Activated T-cell treated with anti-CD3 and anti-CD28 coated beads, Interleukin-2, amount 50 U/mL, for 1 hour (primary cell): ENCODE data around the gene ALOX5AP.

Experiments used
- DNase-seq: peaks from one replicate; pipeline ENCODE4 v3.0.0-alpha.2; 2020

ALOX5AP gene

DNA sequence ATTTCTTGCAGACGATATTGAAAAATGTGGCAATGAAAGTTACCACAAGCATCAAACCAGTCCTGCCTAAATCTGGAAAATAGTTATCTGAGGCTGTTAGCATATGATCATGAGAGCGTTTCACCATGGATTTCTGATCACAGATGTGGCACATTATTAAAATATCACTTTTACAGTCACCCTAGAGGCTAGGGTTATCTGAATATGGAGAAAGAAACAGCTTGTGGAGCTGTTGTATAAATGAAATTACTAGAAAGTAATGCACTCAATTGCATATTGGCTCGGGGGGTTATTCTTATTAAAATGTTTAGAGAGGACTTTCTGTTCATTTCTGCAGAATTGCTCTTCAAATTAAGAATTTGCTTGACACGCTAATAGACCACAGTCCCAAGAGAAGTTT lies 35.6 kb downstream of the ALOX5AP start:
- DNase-seq: no peak

DNA sequence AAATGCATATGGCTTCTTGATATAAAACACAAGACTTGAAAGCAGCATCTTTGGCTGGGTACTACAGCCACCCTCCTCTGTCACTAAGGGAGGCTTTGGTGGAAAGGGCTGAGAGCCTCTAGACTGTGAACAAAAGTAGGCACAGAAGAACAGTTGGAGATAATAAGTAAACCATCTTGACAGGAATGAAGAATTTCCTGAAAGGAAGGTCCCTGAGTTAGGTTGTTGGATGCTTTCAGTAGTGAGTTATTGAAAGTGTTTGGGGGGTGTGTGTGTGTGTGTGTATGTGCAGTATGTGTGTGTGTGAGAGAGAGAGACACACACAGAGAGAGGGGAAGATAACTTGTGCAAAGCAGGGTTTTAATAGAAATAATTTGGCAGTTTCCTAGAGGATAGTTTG lies 38.2 kb downstream of the ALOX5AP start:
- no peak for DNase-seq

DNA sequence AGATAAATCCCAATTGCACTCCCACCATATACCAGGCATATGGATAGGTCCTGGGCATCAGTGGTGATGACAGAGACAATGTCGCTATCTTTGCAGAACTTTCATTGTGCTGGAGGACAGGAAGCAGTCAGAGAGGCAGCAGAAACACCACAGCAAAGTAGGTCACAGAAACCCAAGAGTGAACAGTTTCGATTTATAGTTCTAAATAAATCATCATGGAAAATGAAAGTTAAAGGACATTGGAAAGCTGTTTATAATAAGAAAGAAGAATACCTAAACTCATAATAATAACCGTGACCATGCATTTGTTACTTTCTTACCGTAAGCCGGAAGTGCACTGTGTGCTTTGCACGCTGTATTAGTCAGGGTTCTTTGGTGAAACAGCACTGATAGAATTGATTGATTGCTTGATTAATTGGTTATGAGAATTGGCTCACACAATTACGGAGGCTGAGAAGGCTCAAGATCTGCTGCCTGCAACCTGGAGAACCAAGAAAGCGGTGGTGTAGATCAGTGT lies 38.9 kb downstream of the ALOX5AP start:
- DNase-seq: no peak

DNA sequence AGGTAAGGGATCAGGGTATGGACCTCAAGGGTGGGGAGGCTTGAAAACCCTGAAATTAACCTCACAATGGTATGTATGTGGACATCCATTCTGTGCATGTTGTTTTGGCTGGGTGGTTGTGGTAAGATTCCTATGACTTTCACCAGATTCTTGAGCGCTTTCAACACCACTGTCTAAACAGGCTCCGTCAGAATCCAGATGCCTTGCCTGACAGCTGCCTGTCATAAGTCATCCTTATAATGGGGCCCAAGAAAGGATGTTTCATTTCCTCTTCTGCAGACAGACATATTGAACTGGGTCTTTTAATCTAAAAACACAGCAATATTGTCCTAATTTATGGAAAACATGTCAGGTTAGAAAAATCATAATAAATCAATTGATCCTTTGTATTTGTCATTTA lies 41.3 kb downstream of the ALOX5AP start:
- no peak for DNase-seq

DNA sequence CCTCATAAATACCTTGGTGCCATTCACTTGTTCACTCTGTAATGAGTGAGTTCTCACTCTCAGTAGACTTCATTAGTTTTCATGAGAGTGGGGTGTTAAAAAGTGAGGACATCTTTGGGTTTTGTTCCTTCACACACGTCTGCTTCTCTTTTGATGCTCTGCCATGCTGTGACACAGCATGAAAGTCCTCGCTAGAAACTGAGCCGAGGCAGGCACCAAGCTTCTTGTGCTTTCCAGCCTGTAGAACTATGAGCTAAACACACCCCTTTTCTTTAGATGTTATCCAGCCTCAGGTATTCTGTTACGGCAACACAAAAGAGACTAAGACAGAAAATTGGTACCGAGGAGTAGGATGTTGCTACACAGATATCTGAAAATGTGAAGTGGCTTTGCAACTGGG lies 43.7 kb downstream of the ALOX5AP start:
- no peak for DNase-seq

DNA sequence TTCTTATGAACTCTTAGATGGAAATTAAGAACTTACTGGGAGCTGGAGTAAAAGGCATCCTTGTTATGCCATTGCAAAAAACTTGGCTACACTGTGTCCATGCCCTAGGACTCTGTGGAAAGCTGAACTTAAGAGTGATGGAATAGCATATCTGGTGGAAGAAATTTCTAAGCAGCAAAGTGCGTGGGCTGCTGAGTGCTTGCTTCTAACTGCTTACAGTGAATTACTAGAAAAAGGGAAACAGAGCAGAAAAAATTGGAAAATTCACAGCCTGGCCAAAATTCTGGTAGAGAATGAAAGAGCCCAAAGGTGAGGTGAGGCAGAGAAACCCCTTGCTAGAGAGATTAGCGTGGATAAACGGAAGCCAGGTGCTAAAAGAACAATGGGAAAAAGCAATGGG lies 44.3 kb downstream of the ALOX5AP start:
- DNase-seq: no peak

DNA sequence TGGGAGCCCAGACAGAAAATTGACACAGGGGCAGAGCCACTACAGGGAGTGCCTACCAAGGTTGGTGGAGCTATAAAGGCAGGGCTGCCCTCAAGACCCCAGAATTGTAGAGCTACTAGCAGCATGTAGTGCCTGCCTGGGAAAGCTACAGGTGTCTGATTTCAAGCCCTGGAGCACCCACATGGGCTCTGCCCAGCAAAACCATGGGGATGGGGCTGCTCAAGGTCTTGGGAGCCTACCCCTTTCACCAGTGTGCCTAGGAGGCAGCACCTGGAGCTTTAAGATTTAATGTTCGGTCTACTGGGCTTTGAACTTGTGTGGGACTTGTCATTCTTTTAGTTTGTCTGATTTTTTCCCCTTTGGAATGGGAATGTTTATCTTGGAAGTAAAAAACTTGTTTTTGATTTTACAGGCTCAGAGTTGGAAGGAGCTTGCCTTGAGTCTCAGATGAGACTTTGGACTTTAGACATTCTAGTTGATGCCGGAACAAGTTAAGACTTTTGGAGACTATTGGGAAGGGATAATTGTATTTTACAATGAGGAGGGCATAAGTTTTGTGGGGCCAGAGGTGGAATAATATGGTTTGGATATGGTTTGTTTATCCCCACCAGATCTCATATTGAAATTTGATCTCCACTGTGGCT lies 45.1 kb downstream of the ALOX5AP start:
- no peak for DNase-seq

DNA sequence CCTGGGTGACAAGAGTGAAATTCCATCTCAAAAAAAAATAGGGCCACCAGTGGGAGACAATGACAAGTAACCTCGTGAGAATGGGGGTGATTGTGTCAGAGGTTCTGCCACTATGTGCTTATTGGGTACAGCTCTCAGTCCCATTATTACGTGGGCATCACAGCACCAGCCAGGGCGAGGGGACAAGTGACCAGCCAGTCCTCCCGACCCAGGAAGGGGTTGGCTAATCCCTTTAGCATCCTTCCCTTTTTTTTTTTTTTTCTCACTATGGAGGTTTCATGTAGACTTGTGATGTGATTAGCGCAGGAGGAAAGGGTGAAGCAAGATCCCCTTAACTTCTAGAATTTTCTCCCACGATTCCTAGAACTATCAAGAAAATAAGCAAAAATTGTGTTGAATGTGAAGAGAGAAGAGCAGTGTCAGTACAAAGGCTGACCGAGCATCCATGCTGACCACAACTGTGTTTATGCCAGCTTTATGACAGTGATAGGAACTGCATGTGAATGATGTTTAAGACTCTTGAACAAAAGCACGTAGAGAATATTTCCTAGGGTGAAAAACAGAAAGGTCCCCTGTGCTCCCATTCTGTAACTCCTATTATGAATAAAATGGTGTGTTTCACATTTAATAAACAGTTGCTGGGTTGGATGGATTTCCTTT lies 50.0 kb downstream of the ALOX5AP start:
- DNase-seq: no peak

DNA sequence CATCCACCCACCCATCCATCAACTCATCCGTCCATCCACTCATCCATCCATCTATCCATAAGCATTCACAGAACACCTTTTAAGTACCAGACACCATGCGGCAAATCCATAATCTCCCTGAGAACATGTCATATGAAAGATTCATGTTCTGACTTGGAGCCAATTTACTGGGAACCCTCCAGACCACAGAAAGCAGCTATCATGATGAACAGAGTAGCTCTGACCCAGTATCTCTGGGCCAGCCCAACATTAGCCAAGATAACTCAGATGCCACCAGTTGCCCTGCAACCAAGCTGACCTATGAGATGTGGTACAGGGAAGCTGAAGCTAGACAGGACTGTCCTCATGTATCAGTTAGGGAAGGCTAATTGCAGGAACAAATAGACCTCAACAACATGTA lies 51.3 kb downstream of the ALOX5AP start:
- no peak for DNase-seq

DNA sequence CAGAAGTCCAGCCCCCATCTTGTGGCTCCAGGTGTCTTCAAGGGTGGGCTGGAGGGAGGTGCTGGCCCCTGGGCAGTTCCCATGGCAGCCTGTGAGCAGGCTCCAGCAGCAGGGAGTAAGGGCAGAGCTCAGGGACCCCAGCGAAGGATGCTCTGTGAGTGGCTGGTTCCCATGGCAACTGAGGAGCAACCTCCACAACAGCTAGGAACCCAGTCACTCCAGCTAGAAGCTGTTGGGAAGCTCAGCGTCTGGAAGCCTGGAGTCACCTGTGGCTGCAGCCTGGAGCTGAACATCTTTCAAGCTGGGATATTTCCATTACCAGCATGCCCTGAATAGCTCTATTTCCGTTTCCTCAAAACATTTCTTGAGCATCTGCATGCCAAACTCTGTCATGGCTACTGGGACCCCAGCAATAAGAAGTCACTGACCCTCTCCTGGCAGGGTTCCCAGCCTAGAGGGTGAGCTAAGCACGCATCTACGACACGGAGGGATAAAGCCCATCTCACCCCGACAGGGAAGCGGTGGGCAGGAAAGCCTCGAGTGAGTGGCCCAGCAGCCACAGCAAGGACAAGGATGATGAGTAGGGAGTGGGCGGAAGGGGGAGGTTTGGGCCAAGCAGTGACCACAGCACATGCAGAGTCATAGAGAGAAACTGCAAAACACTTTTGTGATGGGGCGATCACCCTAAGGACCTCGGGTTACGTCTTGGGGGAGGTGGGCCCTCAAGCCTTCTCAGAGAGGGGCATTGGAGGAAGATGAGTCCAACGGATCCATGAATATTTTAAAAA lies 52.6 kb downstream of the ALOX5AP start:
- DNase-seq: no peak

DNA sequence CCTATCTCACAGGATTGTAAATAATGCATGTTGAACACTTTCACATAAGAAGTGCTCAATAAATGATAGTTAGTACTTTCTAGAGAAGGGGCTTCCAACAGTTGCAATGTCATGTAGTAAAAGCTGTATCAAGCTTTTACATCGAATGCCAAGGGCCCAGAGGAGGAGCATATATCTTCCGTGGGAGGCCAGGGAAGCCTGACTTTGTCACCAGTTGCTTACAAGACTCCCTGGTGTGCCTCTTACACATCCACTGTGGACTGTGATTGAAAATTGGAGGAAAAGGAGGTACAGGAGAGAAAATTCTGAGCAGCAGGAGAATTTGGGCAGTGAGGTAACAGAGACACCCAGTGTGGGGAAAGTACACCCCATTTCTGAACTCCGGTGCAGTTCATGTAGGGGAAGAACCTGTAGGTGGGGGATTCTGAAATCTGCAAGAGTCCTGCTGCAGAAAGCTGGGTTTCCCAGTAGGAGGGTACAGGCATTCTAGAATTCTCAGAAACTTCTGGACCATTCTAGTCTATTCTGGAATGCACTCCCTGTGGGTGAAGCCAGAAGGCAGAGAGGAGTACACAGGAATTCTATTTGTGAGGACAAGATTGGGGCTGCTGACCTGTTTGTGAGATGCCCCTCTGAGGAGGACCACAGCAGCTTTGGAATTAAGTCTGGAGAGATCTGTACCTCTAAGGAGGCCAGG lies 54.0 kb downstream of the ALOX5AP start:
- no peak for DNase-seq

DNA sequence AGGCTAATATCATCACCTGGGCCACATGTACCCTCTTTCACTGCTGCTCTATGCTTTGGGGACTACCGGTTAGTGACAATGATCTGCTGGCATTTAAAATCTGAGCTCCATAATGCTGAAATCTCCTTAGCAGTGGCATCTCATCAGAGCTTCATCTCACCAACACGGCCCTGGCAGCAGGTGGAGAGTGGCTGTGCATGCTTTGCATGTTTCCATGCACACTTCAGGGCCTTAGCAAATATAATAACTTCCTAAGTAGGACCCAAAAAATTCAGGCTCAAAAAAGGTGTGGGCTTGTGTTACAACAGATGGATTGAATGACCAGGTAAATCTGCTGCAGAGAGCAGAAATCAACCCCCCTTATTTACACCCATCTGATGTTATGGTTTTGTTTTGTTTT lies 55.2 kb downstream of the ALOX5AP start:
- no peak for DNase-seq

DNA sequence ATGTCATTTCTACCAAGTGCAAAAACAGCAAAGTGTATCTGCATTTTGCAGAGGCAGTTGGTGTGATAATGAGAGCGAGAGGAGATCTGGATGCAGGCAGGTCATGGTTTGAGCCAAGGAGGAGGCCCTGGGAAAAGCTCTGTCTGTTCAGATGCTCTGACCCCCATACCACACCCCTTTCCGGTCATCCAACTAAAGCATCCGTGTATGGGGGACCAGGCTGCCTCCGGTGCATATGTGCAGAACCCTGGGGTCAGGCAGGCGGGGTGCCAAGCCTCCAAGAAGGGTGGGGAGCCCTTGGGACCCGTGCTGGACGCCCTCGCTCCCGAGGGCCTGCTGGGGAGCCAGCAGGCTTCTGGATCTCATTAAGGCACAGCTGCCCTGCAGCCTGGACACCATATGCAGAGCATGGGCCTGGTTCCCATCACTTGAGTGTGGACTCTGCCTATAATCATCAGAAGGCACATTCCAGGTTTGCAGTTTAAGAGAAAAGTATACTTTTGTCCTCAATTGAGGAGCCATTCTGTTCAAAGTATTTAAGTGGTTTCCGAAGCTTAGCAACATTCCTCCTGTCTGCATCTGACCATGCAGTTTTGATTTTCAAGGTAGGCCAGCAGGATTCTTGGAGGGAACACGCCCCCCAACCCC lies 56.1 kb downstream of the ALOX5AP start:
- no peak for DNase-seq

DNA sequence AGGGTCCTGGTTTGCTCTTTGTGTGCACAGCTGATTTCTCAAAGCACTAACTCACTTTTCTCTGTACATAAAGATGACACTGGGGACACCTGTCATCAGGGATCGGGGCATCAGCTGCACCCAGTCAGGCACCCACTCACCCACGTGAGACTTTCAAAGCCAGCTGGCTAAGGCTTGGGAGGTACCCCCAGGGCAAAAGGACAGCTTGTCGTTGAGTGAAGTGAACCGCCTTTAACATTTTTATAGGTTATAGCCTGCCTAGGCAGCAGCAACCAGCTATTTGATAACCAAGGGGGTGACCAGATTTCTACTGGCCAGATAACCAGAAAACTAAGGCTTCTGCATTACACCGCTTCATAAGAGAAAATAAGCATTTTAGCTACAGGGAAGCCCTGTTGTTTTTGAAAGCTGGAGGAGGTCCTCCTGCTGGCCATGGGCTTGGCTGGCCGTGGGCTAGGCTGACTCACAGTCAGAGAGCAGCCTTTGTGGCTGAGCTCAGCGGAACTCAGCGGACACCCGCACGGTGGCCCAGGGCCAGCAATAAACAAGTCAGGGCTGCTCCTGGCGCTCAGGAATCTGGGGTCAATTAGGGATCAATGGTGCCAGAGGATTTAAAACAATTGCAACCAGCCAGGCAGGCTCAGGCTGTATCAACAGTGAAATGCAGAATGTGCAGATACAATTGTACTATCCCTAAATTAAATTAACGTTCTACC lies 57.1 kb downstream of the ALOX5AP start:
- DNase-seq: no peak

DNA sequence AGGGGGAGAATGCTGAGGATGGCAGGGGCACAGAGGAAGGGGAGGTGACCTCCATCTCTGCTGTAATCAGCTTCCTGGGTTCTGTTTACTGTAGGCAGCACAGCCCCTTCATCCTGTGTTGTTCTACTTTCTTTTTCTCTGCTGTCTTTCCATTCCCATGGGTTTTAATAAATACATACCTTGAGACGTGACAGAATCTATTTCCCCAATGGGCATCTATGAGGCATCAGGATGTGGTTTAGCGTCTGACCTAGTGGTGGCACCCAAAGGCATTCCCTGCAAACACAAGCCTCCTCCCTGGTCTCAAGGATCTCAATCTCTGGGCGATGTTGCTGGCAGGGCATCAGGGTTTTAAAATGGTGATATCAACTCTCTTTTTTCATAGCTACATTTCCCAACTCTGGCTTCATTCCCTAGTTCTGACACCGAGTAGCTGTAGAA lies 60.8 kb downstream of the ALOX5AP start:
- no peak for DNase-seq

DNA sequence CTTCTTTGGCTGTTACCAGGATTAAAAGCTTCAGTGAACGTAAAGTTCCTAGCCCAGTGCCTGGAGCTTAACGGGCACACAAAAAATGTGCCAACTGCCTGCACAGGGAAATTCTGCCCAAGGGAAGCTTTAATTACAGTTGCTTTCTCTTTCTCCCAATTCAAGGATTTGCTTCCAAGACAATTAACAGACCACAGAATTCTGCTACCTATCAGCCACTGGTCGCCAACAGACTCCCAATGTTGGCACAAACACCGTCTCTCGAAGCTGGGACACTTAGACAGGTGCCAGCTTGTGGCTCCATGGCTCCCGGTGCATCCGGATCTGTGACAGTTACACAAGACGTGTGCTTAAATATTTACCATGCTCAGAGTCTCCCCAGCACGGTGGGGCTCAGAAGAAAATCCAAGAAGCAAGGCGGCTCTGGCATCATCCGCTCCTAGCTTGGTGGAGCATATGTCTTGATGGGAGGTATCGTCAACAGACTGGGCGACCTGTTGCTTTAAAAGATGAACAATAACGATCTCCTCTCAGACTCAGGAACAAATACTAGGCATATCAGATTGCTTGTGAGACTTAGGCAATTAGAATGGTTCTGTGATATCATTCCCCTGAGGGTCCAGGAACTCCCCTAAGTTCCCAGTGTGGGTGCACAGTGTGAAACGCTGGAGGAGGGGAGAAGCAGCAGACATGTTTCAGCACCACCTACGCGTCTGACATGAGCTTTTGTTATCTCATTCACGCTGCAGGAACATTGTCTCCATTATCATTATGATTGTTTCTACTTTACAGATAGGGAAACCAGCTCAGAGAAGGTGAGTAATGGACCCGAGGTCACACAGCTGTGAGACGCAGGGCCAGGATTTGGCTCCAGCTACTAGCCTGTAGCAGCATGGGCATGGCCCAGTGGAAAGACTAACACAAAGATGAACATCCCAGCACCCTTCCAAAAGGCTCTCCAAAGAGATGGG lies 61.6 kb downstream of the ALOX5AP start:
- DNase-seq: no peak

DNA sequence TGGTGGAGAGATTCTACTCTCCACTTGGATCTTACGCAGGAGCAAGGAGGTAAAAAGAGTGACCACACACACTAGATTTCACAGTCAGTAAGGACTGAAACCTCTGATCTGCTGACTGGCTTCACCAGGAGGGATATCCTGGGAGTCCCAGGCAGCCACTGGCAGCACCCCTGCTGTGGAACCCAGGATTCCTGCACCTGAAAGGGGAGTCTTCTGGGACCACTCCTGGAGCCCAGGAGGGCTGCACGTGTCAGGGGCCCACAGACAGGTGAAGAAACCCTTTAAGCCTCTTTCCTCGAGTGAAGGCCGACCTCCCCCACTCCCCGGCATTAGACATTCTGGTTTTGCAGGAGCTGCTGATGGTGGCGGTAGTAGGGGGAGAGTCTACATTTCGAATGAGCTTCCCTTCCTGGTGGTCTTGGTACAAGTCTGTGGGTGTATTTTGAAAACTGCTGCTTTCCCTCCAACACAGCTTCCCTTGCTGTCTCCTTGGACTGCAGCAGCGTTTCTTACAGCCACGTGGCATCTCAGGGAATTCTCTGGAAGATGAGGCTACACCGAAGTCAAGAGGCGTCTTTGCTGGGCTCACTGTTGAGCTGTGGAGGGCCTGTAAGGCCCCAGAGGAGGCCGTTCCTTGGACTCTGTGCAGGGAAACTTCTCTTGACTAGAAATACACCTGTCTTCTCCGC lies 62.6 kb downstream of the ALOX5AP start:
- no peak for DNase-seq

DNA sequence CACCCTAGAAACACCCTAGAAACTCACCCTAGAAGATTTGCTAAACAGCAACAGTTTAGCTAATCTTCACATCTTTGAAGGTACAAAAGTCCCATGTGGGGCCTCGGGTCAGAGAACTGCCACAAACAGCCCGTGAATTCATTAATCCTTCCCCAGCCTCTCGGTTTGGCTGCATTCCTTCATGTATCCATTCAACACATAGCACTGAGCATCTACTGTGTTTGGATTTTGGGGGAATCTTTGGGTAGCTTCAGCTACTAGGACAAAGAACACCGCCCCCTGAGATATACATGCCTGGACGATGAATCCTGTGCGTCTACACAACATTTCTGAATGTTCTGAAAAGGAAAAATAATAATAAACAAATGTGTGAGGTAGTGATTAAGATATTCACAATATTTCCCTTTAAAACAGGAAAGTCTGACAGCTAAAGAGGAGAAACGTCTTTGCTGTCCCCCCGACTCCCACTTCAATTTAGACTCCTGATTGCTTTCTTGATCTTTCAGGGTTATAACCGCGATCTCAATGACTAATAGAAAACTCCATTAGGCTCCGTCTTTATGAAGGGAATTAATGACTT lies 63.5 kb downstream of the ALOX5AP start:
- DNase-seq: no peak

DNA sequence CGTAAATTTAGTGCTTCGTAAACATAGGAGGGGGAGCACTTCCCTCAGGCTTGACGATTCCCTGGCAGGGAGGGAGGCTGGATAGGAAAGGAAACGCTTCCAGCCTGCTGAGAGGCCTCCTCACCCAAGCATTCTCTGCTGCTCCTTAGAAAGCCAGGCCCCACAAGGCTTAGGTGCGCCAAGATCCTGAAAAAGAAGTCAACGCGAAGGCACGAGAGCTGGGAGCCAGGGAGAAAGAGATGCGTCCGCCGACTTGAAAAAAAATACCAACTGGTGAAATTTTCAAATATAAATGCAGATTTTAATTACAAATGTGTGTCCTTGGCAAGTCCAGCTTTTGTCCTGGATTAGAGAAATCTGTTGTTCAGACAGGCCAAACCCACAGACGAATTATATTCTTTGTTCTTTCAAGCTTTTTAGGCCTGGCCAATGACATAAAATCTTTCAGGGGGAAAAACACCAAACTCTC lies 64.0 kb downstream of the ALOX5AP start:
- no peak for DNase-seq

DNA sequence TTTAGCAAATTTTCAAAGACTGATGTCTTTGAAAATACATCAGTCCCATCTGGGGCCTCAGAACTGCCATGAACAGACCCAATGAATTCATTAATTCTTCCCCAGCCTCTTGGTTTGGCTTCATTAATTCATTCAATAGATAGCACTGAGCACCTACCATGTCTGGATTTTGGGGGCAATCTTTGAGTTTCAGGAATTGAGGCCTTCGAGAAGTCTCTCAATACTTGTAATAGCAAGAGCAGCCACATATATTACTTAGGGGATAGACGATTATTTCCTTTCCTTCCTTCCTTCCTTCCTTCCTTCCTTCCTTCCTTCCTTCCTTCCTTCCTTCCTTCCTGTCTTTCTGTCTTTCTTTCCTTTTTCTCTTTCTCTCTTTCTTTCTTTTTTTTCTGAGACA lies 64.8 kb downstream of the ALOX5AP start:
- no peak for DNase-seq
